ENCODE data around the gene NELL2. TPM values are rescaled to one million over a fixed set of nuclear protein-coding genes. Genes with fewer than 3 reads are reported as not detected.

Gene NELL2
- total RNA-seq, 1 donor from 2014 or later: 1.7 TPM

- peaks cover 2% of the 10 kb centered on the region for H3K27me3 Mint-ChIP-seq (ENCODE audit: unreplicated experiment)
These were observed 16.0 kb downstream of the NELL2 start for GRCh38 chr12:44859998-44860689.

DNA sequence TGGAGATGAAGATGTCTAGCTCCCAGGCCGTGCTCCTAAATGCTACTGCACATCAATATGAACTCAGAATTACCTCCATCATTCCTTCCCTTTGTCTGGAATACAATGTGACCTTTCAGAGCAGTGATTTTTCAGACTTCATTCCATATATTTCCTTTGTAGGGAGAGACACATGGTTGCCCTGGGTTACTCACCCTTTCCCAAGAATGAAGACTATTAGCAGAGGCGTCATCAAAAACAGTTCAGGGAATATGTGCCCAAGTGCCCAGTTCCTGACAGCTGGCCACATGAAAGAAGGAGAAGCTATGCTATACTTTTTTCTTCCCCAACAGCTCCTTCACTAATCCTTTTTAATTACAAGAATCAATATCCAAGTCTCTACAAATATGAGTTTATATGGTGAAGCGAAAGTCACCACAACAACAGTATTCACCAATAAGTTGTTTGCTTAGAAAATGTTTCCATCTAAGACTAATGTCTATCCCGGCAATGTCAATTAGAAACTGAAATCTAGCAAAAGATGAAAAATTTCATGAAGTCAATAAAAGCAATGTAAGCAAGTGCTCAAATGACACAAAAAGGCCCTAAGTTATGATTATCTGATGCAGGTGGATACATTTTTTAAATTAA, 17.8 kb downstream of the NELL2 start:
- Mint-ChIP-seq H3K27ac (ENCODE audit: unreplicated experiment) (no peak overlapping the region), H3K4me3 (ENCODE audit: unreplicated experiment) (no peak overlapping the region), H3K9me3 (ENCODE audit: unreplicated experiment) (no peaks in the 10 kb centered on the region), H3K27me3 (ENCODE audit: unreplicated experiment) (peaks cover 5% of the 10 kb centered on the region), H3K4me1 (ENCODE audit: unreplicated experiment) (no peaks in the 10 kb centered on the region), H3K36me3 (ENCODE audit: low read depth, unreplicated experiment) (no peaks in the 10 kb centered on the region)
- no peak for TF ChIP-seq CTCF (IDR thresholded peaks at IDR 0.05; ENCODE audit: unreplicated experiment)
- no peak for DNase-seq (ENCODE audit: low spot score)

More at GRCh38 chr12:44859998-44860689, 16.0 kb downstream of the NELL2 start:
- DNase-seq (ENCODE audit: low spot score): no peak
- no peaks in the 10 kb centered on the region for H3K4me1 Mint-ChIP-seq (ENCODE audit: unreplicated experiment)
- H3K4me3 Mint-ChIP-seq (ENCODE audit: unreplicated experiment): no peak overlapping the region
- H3K9me3 Mint-ChIP-seq (ENCODE audit: unreplicated experiment): no peaks in the 10 kb centered on the region
- no peak for TF ChIP-seq CTCF (IDR thresholded peaks at IDR 0.05; ENCODE audit: unreplicated experiment)
- no peaks in the 10 kb centered on the region for H3K36me3 Mint-ChIP-seq (ENCODE audit: low read depth, unreplicated experiment)
- H3K27ac Mint-ChIP-seq (ENCODE audit: unreplicated experiment): no peak overlapping the region

GRCh38 chr12:44852483-44852882, 23.6 kb downstream of the NELL2 start:
- Mint-ChIP-seq H3K36me3 (ENCODE audit: low read depth, unreplicated experiment) (no peaks in the 10 kb centered on the region), H3K27ac (ENCODE audit: unreplicated experiment) (no peak overlapping the region), H3K4me1 (ENCODE audit: unreplicated experiment) (peaks cover 6% of the 10 kb centered on the region), H3K4me3 (ENCODE audit: unreplicated experiment) (no peak overlapping the region), H3K27me3 (ENCODE audit: unreplicated experiment) (peaks cover 5% of the 10 kb centered on the region), H3K9me3 (ENCODE audit: unreplicated experiment) (no peaks in the 10 kb centered on the region)
- DNase-seq (ENCODE audit: low spot score): no peak
- no peak for TF ChIP-seq CTCF (IDR thresholded peaks at IDR 0.05; ENCODE audit: unreplicated experiment)

DNA sequence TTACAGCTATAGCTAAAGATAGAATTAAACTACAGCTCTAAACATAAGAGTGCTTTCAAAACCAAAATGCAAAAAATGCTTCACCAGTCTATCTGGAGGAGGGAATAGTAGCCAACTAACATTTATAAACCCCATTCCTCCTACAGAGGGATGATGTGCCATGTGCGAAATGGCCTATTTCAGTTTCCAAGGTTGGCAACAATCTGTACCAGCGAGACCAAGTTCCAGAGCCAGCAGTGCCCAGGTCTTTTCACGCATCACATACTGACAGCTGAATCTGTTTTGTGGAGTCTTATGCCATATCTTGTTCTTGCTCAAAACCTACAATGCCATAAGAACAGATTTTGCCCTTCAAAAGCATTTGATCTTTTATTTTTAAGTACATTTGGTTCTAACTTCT, 24.5 kb downstream of the NELL2 start:
- Mint-ChIP-seq H3K4me1 (ENCODE audit: unreplicated experiment) (peaks cover 6% of the 10 kb centered on the region), H3K27ac (ENCODE audit: unreplicated experiment) (no peak overlapping the region), H3K27me3 (ENCODE audit: unreplicated experiment) (peaks cover 5% of the 10 kb centered on the region), H3K9me3 (ENCODE audit: unreplicated experiment) (no peaks in the 10 kb centered on the region), H3K36me3 (ENCODE audit: low read depth, unreplicated experiment) (no peaks in the 10 kb centered on the region), H3K4me3 (ENCODE audit: unreplicated experiment) (no peak overlapping the region)
- DNase-seq (ENCODE audit: low spot score): no peak
- TF ChIP-seq CTCF (IDR thresholded peaks at IDR 0.05; ENCODE audit: unreplicated experiment): no peak

DNA sequence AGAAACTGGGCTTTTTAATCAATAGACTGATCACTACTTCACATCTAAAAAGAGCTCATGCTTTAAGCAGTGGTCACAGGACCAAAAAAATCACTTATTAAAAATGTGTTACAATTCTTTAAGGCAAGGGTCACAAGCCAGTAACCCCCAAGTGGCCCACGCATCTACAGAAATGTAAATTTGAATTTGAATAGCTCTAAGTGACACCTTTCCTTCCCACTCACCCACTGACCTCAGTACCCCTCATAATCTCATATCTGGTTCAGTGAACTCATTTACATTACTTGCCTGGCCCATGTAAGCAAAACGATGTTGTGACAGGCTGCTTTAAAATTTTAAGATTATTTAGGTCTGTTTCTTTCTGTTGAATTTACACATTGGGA, 27.4 kb downstream of the NELL2 start:
- no peak for DNase-seq (ENCODE audit: low spot score)
- Mint-ChIP-seq H3K36me3 (ENCODE audit: low read depth, unreplicated experiment) (no peaks in the 10 kb centered on the region), H3K9me3 (ENCODE audit: unreplicated experiment) (no peaks in the 10 kb centered on the region), H3K27me3 (ENCODE audit: unreplicated experiment) (peaks cover 3% of the 10 kb centered on the region), H3K27ac (ENCODE audit: unreplicated experiment) (no peak overlapping the region), H3K4me3 (ENCODE audit: unreplicated experiment) (no peak overlapping the region), H3K4me1 (ENCODE audit: unreplicated experiment) (peaks cover 6% of the 10 kb centered on the region)
- TF ChIP-seq CTCF (IDR thresholded peaks at IDR 0.05; ENCODE audit: unreplicated experiment): no peak

All from endothelial cell (in vitro differentiated cells).